ENCODE data around the gene TSR2.

Gene TSR2

GRCh38 chrX:54439960-54440871, at the start of gene TSR2:
Gene TSR2, plus strand, starts transcription at chrX:54440404. Its CDS starts 18 bp downstream, at chrX:54440422.
- peak; percentile 44 for DNase-seq (ENCODE audit: low read depth)

GRCh38 chrX:54397113-54397512, 43.1 kb upstream of the TSR2 start:
- no peak for DNase-seq (ENCODE audit: low read depth)

GRCh38 chrX:54407266-54407665, 32.9 kb upstream of the TSR2 start:
- no peak for DNase-seq (ENCODE audit: low read depth)

GRCh38 chrX:54411732-54412131, 28.5 kb upstream of the TSR2 start:
- no peak for DNase-seq (ENCODE audit: low read depth)

GRCh38 chrX:54413753-54414152, 26.5 kb upstream of the TSR2 start:
- DNase-seq (ENCODE audit: low read depth) = no peak

- no peak for DNase-seq (ENCODE audit: low read depth)
These were observed 24.5 kb upstream of the TSR2 start for GRCh38 chrX:54415534-54416350.

GRCh38 chrX:54416965-54417364, 23.2 kb upstream of the TSR2 start:
- DNase-seq (ENCODE audit: low read depth) = no peak

- no peak for DNase-seq (ENCODE audit: low read depth)
These were observed 20.5 kb upstream of the TSR2 start for GRCh38 chrX:54419559-54420302.

- no peak for DNase-seq (ENCODE audit: low read depth)
These were observed 18.0 kb upstream of the TSR2 start for GRCh38 chrX:54422168-54422567.

GRCh38 chrX:54423161-54423888, 16.9 kb upstream of the TSR2 start:
- no peak for DNase-seq (ENCODE audit: low read depth)

GRCh38 chrX:54427837-54428424, 12.3 kb upstream of the TSR2 start:
- DNase-seq (ENCODE audit: low read depth) = no peak

GRCh38 chrX:54430519-54430918, 9.7 kb upstream of the TSR2 start:
- DNase-seq (ENCODE audit: low read depth) = no peak

- no peak for DNase-seq (ENCODE audit: low read depth)
These were observed 5.1 kb upstream of the TSR2 start for GRCh38 chrX:54435121-54435520.

GRCh38 chrX:54442790-54443189, 2.6 kb downstream of the TSR2 start:
- DNase-seq (ENCODE audit: low read depth) = no peak

GRCh38 chrX:54444752-54445151, 4.5 kb downstream of the TSR2 start:
- DNase-seq (ENCODE audit: low read depth) = no peak

GRCh38 chrX:54446084-54446483, 5.9 kb downstream of the TSR2 start:
- no peak for DNase-seq (ENCODE audit: low read depth)

- no peak for DNase-seq (ENCODE audit: low read depth)
These were observed 7.3 kb downstream of the TSR2 start for GRCh38 chrX:54447461-54447860.

GRCh38 chrX:54449929-54450328, 9.7 kb downstream of the TSR2 start:
- no peak for DNase-seq (ENCODE audit: low read depth)

GRCh38 chrX:54452920-54453319, 12.7 kb downstream of the TSR2 start:
- no peak for DNase-seq (ENCODE audit: low read depth)

GRCh38 chrX:54470054-54470760, 30.0 kb downstream of the TSR2 start:
- DNase-seq (ENCODE audit: low read depth) = no peak
